ENCODE data around the gene STAT1. TPM values are rescaled to one million over a fixed set of nuclear protein-coding genes. Genes with fewer than 3 reads are reported as not detected.

Gene STAT1
- total and polyA plus RNA-seq, 10 of the 15 experiments (the other 5 are each of a cell fraction or from before 2014, with no cell fraction given) = 81.8 to 398 (median 307) TPM

DNA sequence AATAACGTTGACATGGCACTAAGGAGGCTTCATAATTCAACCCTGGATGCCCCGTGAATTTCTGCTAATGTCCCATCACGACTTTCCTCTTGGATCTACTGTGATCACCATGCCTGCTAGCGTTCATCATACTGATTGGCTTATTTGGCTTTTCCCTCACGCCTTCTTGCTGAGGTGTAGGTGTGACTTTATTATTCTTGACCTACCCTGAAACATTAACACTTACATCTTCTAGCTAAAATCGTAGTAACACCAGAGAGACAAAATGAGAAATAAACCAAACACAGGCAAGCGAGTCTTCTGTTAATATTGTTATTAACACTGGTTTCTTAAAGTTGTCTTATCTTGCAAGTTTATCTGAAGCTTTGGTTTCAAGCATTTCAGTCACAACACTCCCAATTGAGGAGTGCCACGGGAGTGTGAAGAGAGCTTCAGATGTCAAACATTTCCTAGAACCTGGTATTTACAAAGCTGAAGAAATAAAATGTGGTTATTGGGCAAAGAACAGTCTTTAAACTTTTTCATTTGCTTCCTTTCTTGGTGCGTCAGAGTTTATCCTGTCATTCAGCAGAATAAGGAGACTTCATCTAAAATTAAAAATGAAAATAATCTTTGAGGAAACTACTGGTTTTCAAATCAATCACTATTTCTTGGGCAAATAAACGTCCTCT, 15.4 kb upstream of the STAT1 start (continued):
- TF ChIP-seq E4F1 (IDR thresholded peaks at IDR 0.05; ENCODE audit: borderline replicate concordance, partially characterized antibody) (no peak), SKIL (IDR thresholded peaks at IDR 0.05; ENCODE audit: low read depth, poor library complexity, severe bottlenecking) (no peak), ZBTB11 (CRISPR knock-in tag; IDR thresholded peaks at IDR 0.05) (no peak), ZNF217 (IDR thresholded peaks at IDR 0.05) (no peak), FOXK2 (IDR thresholded peaks at IDR 0.05) (no peak), HDAC2 (IDR thresholded peaks at IDR 0.05) (no peak)

Measured in GM12878 (cell line).